Tongue (tissue), 2 donors: ENCODE measurements around the gene KCNQ2. TPM values are rescaled to one million over a fixed set of nuclear protein-coding genes. Genes with fewer than 3 reads are reported as not detected.
A peak's percentile ranks its signal among the peaks of the same experiment; 100 is the strongest.

Experiments
- DNase-seq: peaks from one replicate; pipeline ENCODE4 v3.0.0-alpha.2; 2015
- total RNA-seq: library from RNA; depleted of rRNA; stranded (reverse); fragments of >200 nt; gene quantifications from one replicate; pipeline ENCODE4 v1.2.3, GENCODE V29; 2014

KCNQ2 gene
- total RNA-seq, 1 donor from 2014 or later: 2.6 TPM

DNA sequence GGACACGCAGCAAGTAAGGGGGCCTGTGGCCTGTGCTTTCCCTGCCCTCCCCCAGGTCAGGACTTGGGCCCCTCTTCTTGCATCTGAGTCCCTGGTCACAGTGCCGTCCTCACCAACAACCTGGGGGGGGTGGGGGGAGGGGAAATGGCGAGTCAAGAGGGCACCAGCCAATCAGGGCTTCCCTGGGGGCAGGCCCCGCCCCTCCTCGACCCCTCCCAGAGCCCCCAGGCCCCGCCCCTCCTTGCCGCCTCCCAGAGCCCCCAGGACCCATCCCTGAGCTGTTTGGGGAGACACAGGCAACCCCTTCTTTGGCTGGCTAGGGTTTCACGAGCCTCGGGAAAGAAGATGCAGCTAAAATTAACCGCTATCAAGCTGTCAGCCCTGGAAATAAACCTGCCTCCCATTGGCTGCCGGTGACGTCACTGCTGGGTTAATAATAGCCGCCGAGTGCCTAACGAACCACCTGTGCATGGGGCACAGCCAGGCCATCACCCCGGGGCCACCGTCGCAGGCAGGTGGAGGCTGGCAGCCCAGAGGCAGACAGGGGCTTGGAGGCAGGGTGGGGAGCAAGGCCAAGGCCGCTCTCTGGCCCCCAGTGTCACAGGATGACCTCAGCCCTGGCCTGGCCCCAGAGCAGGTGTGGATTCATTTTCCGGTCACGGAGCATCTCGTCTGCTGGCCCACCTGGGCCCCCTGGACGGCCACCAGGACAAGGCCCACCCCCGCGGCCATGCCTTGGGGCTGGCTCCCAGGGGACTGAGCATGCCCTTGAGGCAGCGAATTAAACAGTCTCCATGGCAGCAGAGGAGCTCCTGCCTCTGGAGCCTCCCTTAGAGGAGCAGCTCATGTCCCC, 29.6 kb upstream of the KCNQ2 start:
- peak; percentile 88 for DNase-seq

DNA sequence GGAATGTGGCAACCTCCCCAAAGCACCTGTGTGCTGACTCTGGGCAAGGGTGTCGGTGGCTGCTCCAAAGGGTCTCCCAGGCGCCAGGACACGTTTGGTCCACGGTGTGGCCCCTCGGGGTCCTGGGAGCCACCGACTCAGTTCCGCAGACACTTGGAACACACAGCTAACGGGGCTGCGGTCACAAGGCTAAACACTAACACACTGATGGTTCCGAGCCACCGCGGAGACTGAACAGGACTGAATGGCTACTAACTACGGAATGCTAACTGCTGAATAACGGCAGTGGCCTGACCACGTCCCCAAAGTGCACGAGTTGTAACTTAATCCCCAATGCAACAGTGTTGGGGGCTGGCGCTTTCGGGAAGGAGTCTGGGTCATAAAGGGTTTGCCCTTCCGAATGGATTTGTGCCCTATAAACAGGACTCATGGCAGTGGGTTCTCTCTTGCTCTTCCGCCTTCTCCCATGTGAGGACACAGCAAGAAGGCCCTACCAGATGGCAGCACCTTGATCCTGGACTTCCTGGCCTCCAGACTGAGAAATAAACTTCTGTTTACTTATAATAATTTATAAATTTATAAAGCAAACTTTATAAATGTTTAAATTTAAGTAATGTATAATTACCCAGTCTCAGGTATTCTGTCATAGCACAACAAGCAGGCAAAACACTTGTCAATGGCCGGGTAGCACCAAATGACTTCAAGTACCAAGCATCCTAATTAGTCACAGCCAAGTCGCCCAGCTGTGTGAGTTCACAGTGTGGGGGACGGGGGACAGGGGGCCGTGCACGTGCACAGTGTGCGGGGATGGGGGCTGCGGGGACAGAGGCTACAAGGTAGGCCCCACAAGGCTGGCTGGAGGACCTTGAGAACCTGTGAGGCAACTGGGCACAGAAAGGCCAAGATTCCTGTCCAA, 28.7 kb upstream of the KCNQ2 start:
- peak; percentile 56 for DNase-seq

DNA sequence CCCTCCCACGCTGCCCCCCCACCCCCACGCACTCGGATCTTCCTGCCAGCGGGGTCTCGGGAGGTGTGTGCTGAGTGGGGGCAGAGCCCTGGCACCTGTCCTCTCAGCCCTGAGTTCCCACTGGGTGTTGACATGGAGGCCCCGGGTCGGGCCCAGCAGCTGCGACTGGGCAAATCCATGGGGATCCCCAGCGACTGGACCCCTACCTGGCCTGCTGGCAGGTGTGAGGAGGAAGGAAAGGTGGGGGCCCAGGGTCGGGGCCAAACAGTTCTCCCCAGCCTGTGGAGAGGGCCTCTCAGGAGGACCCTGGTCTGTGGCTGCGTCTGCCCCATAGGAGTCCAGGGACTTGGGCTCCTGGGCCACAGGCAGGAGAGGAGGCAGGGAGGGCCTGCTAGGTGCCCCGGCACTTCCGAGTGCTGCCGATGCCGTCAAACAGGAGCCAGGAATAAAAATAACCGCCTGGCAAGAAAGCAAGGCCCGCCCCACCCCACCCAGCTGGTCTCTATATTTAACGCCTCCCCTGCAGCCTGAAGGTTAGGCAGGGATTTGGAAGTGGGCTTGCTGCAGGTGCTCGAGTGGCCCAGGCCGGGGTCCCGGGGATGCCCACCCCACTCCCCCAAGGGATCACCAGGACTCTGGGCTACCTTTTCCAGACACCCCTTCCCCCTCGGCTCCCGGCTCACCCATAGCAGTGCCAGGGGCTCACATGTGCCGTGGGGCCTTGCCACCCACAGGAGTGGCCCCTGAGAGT, 27.9 kb upstream of the KCNQ2 start:
- DNase-seq: peak; percentile 61

DNA sequence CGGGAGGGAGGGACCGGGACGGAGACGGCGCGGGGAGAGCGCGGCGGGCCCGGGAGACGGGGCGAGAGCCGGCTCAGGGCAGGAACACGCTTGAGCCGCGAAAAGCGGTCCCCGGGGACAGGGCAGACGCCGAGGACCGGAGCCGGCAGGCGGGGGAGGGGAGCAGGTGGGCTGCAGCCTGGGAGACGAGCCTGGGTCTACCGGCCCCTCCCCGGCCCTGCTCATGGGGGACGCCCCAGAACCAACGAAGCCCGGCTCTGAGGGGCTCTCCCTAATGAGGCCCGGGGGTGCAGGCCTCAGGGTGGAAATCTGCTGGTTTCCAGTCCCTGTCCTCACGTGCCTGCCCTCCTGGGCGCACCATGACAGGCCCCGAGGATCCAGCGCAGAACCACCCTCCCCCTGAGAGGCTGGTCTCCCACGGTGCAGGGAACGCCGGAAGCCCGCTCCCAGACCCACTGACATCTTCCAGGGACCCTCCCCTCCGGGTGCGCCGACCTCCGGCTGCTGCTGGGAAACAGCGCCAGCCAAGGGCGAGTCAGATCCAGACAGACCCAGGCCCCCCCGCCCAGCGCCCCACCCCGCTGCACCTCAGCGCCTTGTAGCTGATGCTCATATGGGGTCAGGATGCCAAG, 27.0 kb upstream of the KCNQ2 start:
- DNase-seq: no peak

DNA sequence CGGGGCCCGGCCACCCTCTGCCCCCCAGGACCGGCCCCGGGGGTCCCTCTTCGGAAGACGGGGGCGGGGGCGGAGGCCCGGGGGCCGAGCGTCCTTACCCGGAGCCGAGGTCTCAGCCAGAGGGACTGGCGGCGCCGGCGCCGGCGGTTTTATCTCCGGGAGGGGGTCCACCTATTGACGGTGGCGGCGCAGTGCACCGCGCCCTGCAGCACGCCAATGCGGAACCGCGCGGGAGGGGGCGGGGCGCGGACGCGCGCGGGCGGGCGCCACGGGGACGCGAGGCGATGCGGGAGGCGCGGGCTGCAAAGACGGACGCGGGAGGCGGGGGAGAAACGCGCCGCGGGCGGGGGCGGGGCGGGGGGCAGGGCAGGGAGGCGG, 26.5 kb upstream of the KCNQ2 start, which contains the start of gene EEF1A2:
EEF1A2 (minus strand) TSS at position 124 of the 378 bp plus-strand sequence. CDS start 1,320 bp downstream, outside the sequence.
- DNase-seq: peak; percentile 55

DNA sequence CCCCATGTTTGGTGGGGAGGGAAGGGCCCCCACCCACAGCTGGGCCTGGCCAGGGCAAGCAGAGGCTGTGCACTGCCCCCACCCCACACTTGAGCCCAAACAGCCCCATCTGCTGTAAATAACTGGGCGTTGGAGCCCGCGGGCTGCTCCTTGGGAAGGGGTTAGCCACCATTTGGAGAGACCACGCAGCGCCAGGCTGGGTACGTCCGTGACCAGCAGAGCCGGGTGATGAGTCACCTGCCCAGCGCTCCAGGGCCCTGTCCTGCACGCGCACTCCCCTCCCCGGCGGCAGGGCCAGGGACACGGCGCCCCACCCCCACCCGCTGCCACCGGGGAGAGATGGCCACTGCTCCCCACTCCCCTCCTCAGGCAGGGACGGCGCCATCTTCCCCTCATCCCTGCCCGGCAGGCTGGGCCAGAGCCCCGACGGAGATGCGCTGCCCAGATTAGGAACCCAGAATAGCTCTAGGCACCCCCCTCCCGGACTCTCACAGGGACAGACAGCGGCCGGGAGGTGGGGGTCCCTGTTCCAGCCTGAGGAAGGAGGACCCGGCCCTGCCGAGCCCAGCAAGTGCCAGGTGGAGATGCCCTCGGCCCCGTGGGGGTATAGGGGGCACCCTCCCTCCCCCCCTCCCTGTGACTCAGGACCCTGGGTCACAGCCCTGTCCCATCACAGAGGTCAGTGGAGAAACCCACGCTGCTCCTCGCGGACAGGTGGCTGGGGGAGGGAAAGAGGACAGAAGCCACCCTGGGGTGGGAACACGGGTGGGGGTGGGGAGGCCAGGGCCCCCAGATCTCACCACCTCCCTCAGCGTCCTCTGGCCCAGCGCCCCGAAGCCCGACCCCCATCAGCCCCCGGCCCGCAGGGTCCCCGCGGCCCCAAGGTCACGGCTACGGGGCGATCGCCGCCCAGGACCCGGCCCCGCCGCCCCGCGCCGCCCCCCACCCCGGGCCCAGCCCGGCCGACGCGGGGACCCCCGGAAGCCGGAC, 25.8 kb upstream of the KCNQ2 start:
- no peak for DNase-seq

DNA sequence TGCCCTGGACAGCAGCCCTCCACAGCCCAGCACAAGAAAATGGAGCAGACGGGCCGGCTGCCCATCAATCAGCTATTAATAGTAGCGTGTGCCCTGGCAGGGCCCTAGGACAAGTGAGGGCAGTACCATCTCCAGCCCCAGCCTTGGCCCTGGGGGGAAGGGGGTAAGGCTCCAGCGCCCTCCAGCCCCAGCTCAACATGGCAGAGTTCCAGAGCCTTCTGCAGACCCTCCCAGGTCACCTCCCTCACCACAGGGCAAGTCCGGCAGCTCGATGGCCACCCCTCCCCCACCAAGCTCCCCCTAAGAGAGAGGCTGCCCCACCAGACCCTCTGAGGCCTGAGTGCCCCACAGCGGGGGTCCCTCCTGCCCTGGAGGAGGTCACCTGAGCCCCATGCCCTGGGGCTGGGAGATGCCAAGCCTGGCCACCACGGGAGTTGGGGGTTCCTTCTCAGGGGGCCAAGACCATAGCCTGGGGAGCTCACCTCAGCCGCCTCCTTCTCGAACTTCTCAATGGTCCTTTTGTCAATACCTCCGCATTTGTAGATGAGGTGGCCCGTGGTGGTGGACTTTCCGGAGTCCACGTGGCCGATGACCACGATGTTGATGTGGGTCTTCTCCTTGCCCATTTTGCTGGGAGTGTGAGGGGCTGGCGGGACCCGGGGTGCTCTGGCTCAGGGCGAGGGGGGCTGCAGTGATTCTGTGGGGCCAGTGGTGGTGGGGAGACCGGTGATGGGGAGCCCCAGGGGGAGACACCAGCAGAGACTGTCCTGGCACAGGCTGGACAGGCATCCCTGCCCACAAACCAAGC, 24.9 kb upstream of the KCNQ2 start:
- DNase-seq: no peak

DNA sequence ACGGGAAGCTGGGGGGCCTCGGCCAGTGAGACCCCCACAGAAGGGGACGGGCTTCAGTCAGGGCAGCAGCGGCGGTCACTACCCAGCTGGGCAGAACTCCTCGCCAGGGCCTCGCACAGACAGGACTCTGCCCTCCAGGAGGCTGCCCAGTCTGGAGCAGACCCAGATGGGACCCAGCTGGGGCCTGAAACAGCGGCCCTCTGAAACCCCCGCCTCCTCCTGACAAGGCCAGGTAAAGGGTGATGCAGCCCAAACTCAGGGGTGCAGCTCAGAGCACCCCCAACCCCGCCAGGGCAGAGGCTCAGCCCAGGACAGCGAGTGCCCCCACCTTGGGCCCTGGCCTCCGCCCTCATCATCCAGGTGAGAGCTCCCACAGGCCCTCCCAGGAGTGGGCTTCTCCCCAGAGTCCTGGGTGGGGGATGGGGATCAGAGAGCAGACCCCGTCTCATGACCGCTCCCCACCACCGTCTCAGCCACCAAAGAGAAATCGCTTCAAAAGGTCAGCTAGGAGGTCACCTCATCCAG, 24.2 kb upstream of the KCNQ2 start:
- no peak for DNase-seq

DNA sequence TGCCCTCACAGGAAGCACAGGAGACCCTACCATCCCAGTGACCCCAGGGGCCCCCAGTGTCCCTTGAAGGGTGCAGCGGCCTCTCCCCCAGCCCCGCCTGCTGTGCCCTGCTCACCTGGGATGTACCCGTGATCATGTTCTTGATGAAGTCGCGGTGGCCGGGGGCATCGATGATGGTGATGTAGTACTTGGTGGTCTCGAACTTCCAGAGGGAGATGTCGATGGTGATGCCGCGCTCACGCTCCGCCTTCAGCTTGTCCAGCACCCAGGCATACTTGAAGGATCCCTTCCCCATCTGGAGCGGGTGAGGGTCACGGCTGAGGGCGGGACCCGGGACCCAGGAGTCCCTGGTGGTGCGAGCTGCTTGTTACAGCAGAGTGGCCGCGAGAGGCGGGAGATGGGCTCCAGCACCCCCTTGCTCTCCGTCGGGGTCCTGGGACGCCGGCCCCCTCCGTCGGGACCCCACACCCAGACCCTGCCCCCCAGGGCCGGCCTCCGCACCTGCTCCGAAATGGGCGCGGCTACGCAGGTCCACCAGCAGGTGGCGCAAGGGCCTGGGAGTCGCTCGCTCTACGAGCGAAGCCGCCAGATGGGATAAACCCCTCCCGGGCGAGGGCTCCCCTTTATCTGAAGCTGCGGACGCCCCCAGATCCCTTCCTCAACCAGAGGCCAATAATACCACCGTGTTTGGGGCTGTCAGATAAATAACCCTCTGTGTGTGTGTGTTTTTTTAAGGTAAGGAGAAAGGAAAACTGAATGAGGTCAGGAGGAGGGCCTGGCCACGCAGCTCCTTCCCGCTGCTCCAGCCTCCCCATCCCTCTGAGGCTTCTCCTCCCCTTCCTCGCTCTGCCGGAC, 23.5 kb upstream of the KCNQ2 start:
- peak; percentile 76 for DNase-seq

DNA sequence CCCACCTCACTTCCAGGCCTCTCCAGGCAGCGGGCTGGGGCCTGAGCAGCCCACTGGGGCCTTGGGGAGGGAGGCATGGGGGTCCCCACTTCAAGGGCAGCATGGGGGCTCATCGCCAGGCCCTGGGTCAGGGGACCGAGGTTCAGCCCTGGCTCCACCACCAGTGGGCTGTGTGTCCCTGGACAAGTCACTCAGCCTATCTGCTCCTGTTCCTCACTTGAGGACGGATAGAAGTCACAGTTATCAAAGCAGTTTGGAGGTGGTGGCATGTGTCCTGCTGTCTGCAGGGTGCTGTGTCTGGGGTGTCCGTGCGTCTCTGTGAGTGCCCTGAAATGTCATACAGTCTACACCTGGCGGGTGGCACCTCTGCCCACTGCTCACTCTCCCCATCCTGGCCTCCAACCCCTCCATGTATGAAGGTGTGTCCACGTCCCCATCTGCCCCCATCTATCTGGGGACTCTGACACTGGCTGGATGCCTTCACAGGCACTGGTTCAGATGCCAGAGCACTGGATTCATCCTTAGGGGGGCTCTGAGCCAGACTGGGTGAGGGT, 22.8 kb upstream of the KCNQ2 start:
- no peak for DNase-seq

DNA sequence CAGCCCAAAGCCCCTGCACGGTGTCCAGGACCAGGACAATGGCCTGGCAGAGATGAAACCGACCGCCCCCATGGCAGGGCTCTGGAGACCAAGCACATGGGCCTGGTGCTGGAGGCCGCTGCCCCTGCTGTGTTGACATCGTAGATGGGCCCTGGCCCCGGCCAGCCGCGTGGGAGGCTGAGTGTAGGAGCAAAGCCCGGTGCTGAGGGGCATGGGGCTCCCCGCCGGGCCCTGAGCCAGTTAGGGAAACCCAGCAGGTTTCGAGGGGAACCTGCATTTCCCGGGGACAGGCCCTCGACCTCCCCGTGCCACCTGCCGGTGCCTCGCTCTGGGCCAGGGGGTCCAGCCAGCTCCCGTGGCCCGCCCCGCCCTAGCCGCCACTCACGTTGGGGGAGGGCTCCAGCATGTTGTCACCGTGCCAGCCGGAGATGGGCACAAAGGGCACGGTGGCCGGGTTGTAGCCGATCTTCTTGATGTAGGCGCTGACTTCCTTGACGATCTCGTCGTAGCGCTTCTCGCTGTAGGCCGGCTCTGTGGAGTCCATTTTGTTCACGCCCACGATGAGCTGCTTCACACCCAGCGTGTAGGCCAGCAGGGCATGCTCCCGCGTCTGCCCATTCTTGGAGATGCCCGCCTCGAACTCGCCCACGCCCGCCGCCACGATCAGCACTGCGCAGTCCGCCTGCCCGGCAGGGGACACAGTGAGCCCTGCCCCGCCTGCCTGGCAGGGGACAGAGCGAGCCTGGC, 22.1 kb upstream of the KCNQ2 start:
- DNase-seq: no peak

DNA sequence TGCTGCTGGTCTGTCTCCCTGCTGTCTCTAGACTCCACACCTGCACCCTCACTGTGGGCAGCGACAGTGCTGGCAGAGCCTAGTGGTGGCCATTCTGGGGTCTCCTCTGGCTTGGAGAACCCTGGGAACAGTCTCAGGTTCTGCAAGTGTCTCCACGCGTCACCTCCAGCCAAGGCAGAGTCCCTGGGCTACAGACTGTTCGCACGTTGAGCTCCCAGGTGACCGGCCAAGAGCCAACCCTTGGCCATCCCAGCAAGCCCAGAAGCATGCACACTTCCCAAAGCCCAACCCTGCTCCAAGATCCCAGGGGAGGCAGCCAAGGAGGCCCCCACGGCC, 21.6 kb upstream of the KCNQ2 start:
- no peak for DNase-seq

DNA sequence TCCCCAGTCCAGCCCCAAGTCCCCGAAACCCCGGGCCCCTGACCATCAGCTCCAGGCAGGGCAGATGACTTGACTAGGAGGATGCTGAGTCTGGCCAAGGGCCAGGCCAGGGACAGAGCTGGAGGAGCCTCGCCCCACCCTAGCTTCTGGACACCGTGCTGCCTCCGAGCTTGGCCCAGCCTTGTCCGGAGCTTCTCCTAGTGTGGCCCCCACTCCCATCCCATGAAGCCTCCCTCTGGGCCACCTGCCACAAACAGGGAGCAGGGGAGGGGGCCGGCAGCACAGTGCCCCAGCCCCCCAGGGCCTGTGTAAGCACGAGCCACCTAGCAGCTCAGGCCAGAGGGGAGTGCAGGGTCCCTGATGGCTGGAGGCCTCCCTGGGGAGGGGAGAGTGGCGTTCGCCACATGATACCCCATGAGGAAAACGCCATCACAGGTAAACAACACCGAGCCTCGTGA, 21.1 kb upstream of the KCNQ2 start:
- DNase-seq: no peak

DNA sequence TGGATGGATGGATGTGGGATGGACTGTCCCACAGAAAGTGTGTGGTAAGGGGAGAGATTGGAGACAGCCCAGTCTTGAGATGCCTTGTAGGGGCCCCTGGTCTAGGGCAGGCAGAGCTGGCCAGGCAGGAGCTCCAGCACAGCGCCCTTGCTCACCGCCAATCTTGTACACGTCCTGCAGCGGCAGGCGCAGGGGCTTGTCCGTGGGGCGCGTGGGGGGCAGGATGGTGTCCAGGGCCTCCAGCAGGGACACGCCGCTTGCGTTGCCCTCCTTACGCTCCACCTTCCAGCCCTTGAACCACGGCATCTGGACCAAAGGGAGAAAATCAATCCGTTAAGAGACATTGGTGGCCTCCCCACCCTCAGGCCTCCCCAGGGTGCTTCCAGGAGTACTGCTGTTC, 20.5 kb upstream of the KCNQ2 start:
- no peak for DNase-seq

DNA sequence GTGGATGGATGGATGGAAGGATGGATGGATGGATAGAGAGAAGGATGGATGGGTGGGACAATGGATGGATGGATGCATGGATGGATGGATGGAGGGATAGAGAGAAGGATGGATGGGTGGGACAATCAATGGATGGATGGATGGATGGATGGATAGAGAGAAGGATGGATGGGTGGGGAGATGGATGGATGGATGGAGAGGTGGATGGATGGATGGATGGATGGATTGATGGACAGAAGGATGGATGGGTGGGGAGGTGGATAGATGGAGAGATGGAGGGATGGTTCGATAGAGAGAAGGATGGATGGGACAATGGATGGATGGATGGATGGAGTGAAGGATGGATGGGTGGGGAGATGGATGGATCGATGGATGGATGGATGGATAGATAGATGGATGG, 20.1 kb upstream of the KCNQ2 start:
- no peak for DNase-seq

DNA sequence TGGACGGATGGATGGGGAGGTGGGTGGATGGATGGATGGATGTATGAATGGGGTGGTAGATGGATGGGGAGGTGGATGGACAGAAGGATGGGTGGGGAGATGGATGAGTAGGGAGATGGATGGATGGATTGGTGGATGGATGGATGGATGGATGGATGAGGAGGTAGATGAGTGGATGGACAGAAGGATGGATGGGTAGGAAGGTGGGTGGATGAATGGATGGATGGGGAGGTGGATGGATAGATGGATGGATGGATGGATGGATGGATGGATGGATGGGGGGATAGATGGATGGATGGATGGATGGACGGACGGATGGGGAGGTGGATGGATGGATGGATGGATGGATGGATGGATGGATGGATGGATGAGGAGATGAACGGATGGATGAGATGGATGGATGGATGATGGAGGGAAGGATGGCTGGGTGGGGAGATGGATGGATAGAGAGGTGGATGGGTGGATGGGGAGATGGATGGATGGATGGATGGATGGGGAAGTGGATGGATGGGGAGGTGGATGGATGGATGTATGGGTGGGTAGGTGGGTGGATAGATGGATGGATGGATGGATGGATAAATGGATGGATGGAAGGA, 19.3 kb upstream of the KCNQ2 start:
- DNase-seq: no peak

DNA sequence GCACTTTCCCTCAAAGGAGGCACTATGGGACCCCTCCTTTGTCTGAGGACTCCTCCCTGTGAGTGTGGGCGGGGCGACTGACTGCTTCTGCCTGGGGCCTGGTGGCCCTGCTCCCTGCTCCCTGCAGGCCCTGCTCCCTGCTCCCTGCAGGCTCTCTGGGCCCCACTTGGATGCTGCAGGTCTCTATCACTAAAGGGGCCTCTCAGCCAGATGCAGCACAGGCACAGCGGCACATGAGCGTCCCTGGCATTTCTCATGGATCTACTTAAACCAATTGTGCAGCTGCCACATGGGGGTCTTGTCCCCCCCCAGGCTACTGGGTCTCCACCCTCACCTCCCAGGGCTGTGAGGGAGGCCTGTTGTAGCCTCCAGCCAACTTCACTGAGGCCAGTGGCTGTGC, 18.6 kb upstream of the KCNQ2 start:
- no peak for DNase-seq
